Duodenal mucosa (tissue), 2 donors: Measurements from ENCODE around the gene MTHFD1L.
A peak's percentile ranks its signal among the peaks of the same experiment; 100 is the strongest.
"Not testable (repeated sequence)": the region's sequence is repeated elsewhere in the genome, so short reads cannot be mapped to it uniquely, and the experiment has no call there.

Source experiments
- H3K27ac ChIP-seq: one replicate; pipeline ENCODE4 v1.7.0; 2013; ENCODE audit warnings: low read depth, low read length
- H3K27me3 ChIP-seq, 2 donors: one replicate each; pipeline ENCODE4 v1.7.0; 2013; ENCODE audit warnings: low read length in 2 of 2, control low read depth in 1 of 2; ENCODE audit not compliant: insufficient read depth in 2 of 2, control insufficient read depth in 1 of 2
- H3K36me3 ChIP-seq, 2 donors: one replicate each; pipeline ENCODE4 v1.7.0; 2013; ENCODE audit warnings: low read length in 2 of 2, control low read depth in 1 of 2; ENCODE audit not compliant: insufficient read depth in 2 of 2, control insufficient read depth in 1 of 2
- H3K4me1 ChIP-seq, 2 donors: one replicate each; pipeline ENCODE4 v1.7.0; 2013; ENCODE audit warnings: low read length in 2 of 2, control low read depth in 1 of 2; ENCODE audit not compliant: insufficient read depth in 2 of 2, control insufficient read depth in 1 of 2
- H3K4me3 ChIP-seq, 2 donors: one replicate each; pipeline ENCODE4 v1.7.0; 2013; ENCODE audit warnings: low read length in 2 of 2, low read depth in 1 of 2
- H3K9ac ChIP-seq, 2 donors: one replicate each; pipeline ENCODE4 v1.7.0; 2013; ENCODE audit warnings: low read length in 2 of 2, low read depth in 1 of 2
- H3K9me3 ChIP-seq, 2 donors: one replicate each; pipeline ENCODE4 v1.7.0; 2013; ENCODE audit warnings: low read length in 2 of 2, control low read depth in 1 of 2; ENCODE audit not compliant: control insufficient read depth in 1 of 2

Gene MTHFD1L

DNA sequence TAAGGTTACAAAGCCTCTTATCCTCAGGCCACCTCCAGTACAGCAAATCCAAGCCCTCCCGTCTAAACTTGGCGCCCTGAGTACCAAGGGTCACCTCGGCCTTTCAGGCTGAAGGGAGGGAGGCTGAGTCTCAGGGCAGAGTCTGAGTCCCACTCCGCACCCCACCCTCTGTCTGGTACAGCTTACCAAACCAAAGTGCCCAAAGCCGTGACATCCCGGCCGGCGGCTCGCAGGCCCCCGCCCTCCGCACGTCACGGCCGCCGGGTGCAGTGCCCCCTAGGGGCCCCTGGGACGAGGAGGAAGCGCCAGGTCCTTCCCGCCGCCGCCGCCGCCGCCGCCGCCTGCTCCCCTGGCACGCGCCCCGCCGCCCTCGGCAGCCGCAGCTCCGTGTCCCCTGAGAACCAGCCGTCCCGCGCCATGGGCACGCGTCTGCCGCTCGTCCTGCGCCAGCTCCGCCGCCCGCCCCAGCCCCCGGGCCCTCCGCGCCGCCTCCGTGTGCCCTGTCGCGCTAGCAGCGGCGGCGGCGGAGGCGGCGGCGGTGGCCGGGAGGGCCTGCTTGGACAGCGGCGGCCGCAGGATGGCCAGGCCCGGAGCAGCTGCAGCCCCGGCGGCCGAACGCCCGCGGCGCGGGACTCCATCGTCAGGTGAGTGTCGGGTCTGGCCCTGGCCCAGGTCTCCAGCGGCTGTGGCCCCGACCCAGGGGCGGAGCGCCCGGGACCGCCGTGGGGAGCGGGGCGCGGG, at the start of gene MTHFD1L:
Gene MTHFD1L (plus strand): TSS at position 297 of the 741 bp plus-strand sequence. CDS start 121 bp downstream, at position 418.
- H3K9ac ChIP-seq = peak within 1 kb of the TSS; percentile 65 to 90
- peak within 1 kb of the TSS; percentile 71 to 84 for H3K4me3 ChIP-seq
- peak within 1 kb of the TSS; percentile 70 for H3K27ac ChIP-seq
- no peaks in the 10 kb centered on the region for H3K36me3 ChIP-seq
- H3K4me1 ChIP-seq = peaks cover 0 to 11% of the 10 kb centered on the region in 2 donors
- H3K9me3 ChIP-seq = no peaks in the 10 kb centered on the region
- no peaks in the 10 kb centered on the region for H3K27me3 ChIP-seq

DNA sequence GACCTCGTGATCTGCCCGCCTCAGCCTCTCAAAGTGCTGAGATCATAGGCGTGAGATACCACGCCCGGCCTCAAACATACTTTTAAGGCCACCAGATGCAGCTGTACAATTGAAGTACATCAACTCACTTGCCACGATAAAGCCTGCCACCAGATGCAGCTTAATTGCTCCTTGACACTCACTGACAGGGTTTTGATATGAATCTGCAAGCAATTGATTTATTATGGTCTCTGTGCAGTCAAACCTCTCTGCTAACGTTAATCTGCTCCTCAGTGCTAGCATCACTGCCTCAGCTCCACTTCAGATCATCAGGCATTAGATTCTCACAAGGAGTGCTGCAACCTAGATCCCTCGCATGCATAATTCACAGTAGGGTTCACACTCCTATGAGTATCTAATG, 48.9 kb upstream of the MTHFD1L start:
- not testable (repeated sequence) for H3K4me3 ChIP-seq, H3K9me3 ChIP-seq, H3K9ac ChIP-seq, H3K27me3 ChIP-seq, H3K27ac ChIP-seq
- peaks cover 0 to 33% of the 10 kb centered on the region in 2 donors for H3K36me3 ChIP-seq
- peaks cover 9 to 12% of the 10 kb centered on the region in 2 donors for H3K4me1 ChIP-seq

DNA sequence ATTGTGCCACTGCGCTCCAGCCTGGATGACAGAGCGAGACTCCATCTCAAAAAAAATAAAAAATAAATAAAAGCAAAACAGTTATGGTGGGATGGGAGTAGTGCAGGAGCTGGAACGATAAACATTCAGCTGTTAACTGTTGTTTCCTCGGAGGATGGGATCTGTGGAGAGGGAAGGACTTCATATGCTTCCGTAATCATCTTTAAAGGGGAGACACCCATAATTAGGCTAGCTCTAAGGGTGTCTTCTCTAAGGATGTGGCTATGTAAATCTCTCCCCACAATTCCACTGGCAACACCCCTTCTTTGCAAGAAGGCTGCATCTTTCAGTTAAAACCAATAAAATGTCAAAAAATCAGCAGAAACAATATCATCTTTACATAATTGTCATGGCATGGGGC, 42.6 kb upstream of the MTHFD1L start:
- Histone ChIP-seq H3K9ac (no peak overlapping the region), H3K27ac (no peak overlapping the region), H3K4me1 (no peaks in the 10 kb centered on the region), H3K4me3 (no peak overlapping the region), H3K9me3 (no peaks in the 10 kb centered on the region), H3K36me3 (peaks cover 0 to 27% of the 10 kb centered on the region in 2 donors), H3K27me3 (no peaks in the 10 kb centered on the region)

DNA sequence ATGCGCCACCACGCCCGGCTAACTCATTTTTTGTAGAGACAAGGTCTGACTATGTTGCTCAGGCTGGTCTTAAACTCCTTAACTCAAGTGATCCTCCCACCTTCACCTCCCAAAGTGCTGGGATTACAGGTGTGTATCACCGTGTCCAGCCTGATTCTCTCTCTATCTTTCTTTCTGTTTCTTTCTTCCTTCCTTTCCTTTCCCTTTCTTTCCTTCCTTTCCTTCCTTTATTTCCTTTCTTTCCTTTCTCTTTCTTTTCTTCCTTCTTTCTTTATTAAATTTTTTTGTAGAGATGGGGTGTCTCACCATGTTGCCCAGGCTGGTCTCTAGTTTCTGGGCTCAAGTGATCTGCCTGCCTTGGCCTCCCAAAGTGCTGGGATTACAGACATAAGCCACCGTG, 38.7 kb upstream of the MTHFD1L start:
- Histone ChIP-seq H3K4me1 (no peaks in the 10 kb centered on the region), H3K4me3 (no peak overlapping the region), H3K27me3 (no peaks in the 10 kb centered on the region), H3K9me3 (no peaks in the 10 kb centered on the region), H3K9ac (no peak overlapping the region), H3K27ac (no peak overlapping the region), H3K36me3 (peaks cover 7 to 21% of the 10 kb centered on the region in 2 donors)

DNA sequence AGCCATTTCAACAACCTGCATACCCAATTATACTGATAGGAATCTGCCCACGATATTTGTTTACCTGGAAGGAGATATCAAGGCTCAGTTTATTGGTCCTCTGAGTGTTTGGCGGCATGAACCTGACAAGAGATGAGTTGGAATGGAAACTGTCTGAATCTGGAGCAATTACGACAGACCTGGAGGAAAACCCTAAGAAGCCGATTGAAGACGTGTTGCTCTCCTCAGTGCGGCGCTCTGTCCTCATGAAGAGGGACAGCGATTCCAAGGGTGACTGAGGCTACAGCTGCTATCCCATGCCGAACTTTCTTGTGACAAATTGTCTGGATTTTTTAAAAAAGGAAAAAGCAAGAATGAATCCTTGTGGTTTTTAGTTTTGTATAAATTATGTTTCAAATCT, 37.4 kb upstream of the MTHFD1L start:
- not testable (repeated sequence) for H3K4me3 ChIP-seq, H3K4me1 ChIP-seq, H3K9me3 ChIP-seq, H3K9ac ChIP-seq, H3K27me3 ChIP-seq, H3K27ac ChIP-seq
- H3K36me3 ChIP-seq = peaks cover 12 to 21% of the 10 kb centered on the region in 2 donors

DNA sequence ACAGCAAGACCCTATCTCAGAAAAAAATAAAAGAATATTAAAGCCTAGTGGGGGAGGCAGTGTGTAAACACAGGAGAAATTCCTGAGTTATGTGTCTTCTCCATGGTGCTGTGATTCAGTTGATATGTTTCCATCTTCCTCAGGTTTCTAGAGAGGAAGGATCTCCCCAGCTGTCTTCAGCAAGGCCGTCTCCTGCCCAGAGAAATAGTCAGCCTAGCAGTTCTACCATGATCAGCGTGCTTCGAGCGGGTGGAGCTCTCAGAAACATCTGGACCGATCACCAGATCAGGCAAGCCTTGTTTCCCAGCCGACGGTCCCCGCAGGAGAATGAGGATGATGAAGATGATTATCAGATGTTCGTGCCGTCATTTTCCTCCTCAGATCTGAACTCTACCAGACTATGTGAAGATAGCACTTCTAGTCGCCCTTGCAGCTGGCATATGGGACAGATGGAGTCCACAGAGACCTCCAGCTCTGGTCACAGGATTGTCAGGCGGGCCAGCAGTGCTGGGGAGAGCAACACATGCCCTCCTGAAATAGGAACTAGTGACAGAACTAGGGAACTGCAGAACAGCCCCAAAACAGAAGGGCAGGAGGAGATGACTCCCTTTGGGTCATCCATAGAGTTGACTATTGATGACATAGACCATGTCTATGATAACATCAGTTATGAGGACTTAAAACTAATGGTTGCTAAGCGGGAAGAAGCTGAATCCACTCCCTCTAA, 34.9 kb upstream of the MTHFD1L start:
- H3K36me3 ChIP-seq = peaks cover 12 to 25% of the 10 kb centered on the region in 2 donors
- no peak overlapping the region for H3K9ac ChIP-seq
- no peaks in the 10 kb centered on the region for H3K27me3 ChIP-seq
- no peak overlapping the region for H3K4me3 ChIP-seq
- no peak overlapping the region for H3K27ac ChIP-seq
- no peaks in the 10 kb centered on the region for H3K4me1 ChIP-seq
- no peaks in the 10 kb centered on the region for H3K9me3 ChIP-seq

DNA sequence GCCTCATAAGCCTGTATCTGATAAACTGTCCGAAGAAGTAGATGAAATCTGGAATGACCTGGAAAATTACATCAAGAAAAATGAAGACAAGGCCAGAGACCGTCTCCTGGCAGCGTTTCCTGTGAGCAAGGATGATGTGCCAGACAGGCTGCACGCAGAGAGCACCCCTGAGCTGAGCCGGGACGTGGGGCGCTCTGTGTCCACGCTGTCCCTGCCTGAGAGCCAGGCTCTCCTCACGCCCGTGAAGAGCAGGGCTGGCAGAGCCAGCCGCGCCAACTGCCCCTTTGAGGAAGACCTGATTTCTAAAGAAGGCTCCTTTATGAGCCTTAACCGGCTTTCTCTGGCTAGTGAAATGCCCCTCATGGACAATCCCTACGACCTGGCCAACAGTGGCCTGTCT, 33.9 kb upstream of the MTHFD1L start:
- no peak overlapping the region for H3K9ac ChIP-seq
- H3K9me3 ChIP-seq = no peaks in the 10 kb centered on the region
- no peaks in the 10 kb centered on the region for H3K27me3 ChIP-seq
- H3K4me1 ChIP-seq = no peaks in the 10 kb centered on the region
- no peak overlapping the region for H3K4me3 ChIP-seq
- peaks cover 12 to 25% of the 10 kb centered on the region in 2 donors for H3K36me3 ChIP-seq
- no peak overlapping the region for H3K27ac ChIP-seq

DNA sequence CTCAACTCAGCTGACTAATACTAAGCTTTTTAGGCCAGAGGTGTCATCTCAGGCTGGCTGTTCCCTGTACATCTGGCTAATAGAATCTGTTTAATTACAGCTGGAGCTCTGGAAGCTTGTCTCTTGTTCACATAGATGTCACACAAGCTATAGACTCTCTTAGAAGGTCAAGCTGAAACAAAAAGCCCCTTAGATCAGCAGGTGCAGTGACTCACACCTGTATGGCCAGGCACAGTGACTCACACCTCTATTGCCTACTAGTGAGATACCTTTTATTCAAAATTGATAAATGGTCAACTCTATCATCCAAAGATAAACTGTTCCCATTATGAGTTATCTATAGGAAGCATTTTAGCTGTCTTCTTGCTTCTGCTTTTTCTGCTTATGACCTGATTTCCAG, 29.9 kb upstream of the MTHFD1L start:
- Histone ChIP-seq H3K4me1 (no peaks in the 10 kb centered on the region), H3K9ac (no peak overlapping the region), H3K27me3 (no peaks in the 10 kb centered on the region), H3K4me3 (no peak overlapping the region), H3K36me3 (peaks cover 18 to 31% of the 10 kb centered on the region in 2 donors), H3K27ac (no peak overlapping the region), H3K9me3 (no peaks in the 10 kb centered on the region)

DNA sequence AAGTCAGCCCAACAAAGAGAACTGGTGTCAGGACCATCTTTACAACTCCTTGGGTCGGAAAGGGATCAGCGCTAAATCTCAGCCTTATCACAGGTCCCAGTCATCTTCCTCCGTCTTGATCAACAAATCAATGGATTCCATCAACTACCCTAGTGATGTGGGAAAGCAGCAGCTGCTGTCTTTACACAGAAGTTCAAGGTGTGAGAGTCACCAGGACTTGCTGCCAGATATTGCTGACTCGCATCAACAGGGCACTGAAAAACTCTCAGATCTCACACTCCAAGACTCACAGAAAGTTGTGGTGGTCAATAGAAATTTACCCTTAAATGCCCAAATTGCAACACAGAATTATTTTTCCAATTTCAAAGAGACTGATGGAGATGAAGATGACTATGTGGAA, 25.3 kb upstream of the MTHFD1L start:
- H3K4me1 ChIP-seq = no peaks in the 10 kb centered on the region
- H3K36me3 ChIP-seq = peaks cover 13 to 26% of the 10 kb centered on the region in 2 donors

DNA sequence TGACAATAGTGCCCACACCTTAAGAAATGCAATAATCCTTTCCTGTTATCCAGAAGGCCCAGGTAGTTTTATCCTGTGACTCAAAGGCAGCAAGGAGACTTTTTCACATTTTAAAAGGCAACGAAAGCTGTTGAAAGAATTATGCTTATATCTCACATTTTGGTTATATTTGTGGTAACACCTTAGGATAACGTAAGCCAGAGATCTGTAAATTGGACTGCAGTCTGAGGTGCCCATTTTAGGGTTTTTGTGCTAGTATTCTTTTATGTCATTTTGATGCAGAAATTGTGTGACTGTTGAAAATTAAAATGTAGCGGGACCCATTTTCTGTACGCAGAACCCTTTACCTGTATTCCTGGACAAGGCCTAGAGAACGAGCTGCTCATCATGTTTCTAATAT, 24.3 kb upstream of the MTHFD1L start:
- H3K9me3 ChIP-seq = no peaks in the 10 kb centered on the region
- no peak overlapping the region for H3K9ac ChIP-seq
- no peak overlapping the region for H3K27ac ChIP-seq
- H3K27me3 ChIP-seq = no peaks in the 10 kb centered on the region
- H3K36me3 ChIP-seq = peaks cover 13 to 29% of the 10 kb centered on the region in 2 donors
- no peak overlapping the region for H3K4me3 ChIP-seq
- H3K4me1 ChIP-seq = no peaks in the 10 kb centered on the region

More for the DNA sequence above, 25.3 kb upstream of the MTHFD1L start:
- Histone ChIP-seq H3K9ac (no peak overlapping the region), H3K27me3 (no peaks in the 10 kb centered on the region), H3K27ac (no peak overlapping the region), H3K4me3 (no peak overlapping the region), H3K9me3 (no peaks in the 10 kb centered on the region)
